ENCODE data around the gene PDAP1. TPM values are rescaled to one million over a fixed set of nuclear protein-coding genes. Genes with fewer than 3 reads are reported as not detected.

PDAP1 gene
- total and polyA plus RNA-seq, 9 of the 15 experiments (the other 6 are each of a cell fraction or from before 2014, with no cell fraction given), result 10.2 to 315 (median 129) TPM

DNA sequence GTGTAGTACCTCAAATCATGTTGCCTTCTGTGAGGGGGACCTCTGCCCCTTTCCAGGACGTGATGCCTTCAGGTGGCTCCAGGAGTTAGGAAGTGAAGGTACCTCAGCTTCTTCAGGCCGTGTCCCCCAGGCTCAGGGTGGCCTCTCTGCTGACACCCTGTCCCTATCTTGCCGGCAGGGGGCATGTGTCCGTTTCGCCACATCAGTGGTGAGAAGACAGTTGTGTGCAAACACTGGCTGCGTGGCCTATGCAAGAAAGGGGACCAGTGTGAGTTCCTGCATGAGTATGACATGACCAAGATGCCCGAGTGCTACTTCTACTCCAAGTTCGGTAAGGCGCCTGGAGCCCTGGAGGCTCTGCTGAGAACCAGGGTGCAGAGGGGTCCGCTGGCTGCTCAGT, 39.5 kb upstream of the PDAP1 start (continued):
- TF ChIP-seq, protein P1, sequence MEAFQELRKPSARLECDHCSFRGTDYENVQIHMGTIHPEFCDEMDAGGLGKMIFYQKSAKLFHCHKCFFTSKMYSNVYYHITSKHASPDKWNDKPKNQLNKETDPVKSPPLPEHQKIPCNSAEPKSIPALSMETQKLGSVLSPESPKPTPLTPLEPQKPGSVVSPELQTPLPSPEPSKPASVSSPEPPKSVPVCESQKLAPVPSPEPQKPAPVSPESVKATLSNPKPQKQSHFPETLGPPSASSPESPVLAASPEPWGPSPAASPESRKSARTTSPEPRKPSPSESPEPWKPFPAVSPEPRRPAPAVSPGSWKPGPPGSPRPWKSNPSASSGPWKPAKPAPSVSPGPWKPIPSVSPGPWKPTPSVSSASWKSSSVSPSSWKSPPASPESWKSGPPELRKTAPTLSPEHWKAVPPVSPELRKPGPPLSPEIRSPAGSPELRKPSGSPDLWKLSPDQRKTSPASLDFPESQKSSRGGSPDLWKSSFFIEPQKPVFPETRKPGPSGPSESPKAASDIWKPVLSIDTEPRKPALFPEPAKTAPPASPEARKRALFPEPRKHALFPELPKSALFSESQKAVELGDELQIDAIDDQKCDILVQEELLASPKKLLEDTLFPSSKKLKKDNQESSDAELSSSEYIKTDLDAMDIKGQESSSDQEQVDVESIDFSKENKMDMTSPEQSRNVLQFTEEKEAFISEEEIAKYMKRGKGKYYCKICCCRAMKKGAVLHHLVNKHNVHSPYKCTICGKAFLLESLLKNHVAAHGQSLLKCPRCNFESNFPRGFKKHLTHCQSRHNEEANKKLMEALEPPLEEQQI (IDR thresholded peaks at IDR 0.05), result no peak
- no peak for TF ChIP-seq TAF1 (IDR thresholded peaks at IDR 0.05; ENCODE audit: control insufficient read depth, extremely low read depth, insufficient read depth, low read length, severe bottlenecking)
- TF ChIP-seq BCOR (IDR thresholded peaks at IDR 0.05), result no peak
- TF ChIP-seq XRCC5 (IDR thresholded peaks at IDR 0.05; ENCODE audit: low read depth, low read length), result 0 out of 2 replicates have a peak, but pooled peaks have one; percentile 30
- peak; percentile 38 for TF ChIP-seq CTCFL (IDR thresholded peaks at IDR 0.05; ENCODE audit: borderline replicate concordance, insufficient read depth, low read depth, low read length, poor library complexity, severe bottlenecking)
- TF ChIP-seq SMC3 (conservative IDR thresholded peaks at IDR 0.05; ENCODE audit: insufficient read depth, low read depth, low read length), result peak; percentile 34; the same call in 1 of the 2 replicates

All from K562 (cell line).